ENCODE results near the gene KCNAB1.
"Not testable (repeated sequence)": the region's sequence is repeated elsewhere in the genome, so short reads cannot be mapped to it uniquely, and the experiment has no call there.

DNA sequence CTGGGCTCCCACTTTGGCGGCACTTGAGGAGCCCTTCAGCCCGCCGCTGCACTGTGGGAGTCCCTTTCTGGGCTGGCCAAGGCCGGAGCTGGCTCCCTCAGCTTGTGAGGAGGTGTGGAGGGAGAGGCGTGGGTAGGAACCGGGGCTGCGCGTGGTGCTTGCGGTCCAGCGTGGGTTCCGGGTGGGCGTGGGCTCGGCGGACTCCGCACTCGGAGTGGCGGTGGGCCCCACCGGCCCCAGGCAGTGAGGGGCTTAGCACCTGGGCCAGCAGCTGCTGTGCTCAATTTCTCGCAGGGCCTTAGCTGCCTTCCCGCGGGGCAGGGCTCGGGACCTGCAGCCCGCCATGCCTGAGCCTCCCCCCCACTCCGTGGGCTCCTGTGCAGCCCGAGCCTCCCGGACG is 21.0 kb upstream of the KCNAB1 start:
- TF ChIP-seq, protein P1, sequence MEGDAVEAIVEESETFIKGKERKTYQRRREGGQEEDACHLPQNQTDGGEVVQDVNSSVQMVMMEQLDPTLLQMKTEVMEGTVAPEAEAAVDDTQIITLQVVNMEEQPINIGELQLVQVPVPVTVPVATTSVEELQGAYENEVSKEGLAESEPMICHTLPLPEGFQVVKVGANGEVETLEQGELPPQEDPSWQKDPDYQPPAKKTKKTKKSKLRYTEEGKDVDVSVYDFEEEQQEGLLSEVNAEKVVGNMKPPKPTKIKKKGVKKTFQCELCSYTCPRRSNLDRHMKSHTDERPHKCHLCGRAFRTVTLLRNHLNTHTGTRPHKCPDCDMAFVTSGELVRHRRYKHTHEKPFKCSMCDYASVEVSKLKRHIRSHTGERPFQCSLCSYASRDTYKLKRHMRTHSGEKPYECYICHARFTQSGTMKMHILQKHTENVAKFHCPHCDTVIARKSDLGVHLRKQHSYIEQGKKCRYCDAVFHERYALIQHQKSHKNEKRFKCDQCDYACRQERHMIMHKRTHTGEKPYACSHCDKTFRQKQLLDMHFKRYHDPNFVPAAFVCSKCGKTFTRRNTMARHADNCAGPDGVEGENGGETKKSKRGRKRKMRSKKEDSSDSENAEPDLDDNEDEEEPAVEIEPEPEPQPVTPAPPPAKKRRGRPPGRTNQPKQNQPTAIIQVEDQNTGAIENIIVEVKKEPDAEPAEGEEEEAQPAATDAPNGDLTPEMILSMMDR (IDR thresholded peaks at IDR 0.05) = not testable (repeated sequence)
- TF ChIP-seq EZH2 (IDR thresholded peaks at IDR 0.05; ENCODE audit: borderline replicate concordance, insufficient read depth, low read depth, low read length, poor library complexity, severe bottlenecking) = not testable (repeated sequence)

All from B cell (primary cell).